GM21786 (cell line): ENCODE data around the gene PM20D1.

Experiments
- ATAC-seq: cut with Tn5 transposase; IDR thresholded peaks from one replicate; pipeline ENCODE4 v1.9.1; 2021; ENCODE audit not compliant: unreplicated experiment

Gene PM20D1

GRCh38 chr1:205805082-205805711, 44.7 kb downstream of the PM20D1 start:
- no peak for ATAC-seq

DNA sequence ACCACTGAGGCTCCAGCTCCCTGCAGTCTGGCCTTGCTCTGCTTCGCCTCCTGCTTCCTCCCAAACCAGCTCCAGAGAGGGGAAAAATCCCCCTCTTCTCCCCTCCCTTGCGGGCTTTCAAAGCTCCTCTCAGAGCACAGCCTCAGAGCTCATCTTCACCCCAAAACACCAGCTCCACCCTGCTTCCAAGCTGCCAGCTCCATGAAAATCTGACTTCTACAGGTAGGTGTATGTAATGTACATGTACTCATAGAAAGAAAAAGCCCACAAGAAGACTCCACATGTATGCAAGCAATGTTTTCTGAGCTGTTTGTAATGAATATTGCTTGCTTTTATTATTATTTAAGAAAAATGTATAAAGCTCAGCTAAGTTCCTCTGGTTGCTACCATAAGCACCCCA, 45.3 kb downstream of the PM20D1 start:
- no peak for ATAC-seq

DNA sequence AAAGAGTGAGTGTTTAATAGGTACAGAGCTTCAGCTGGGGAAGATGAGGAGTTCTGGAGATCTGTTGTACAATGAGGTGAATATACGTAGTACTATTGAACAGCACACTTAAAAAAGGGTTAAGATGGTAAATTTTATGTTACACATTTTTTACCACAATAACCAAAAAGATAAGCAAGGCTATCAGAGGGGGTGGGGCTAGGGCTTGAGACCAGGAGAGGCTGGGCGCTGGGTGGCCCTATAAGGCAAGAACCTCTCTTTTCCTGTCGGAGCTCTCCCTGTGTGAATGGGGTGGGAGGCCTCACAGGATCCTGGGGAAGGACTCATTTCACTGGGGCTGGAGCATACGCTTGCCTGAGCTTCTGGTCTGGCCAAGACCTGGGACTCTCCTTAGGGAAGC, 45.9 kb downstream of the PM20D1 start:
- ATAC-seq = no peak

GRCh38 chr1:205802060-205802459, 47.9 kb downstream of the PM20D1 start:
- ATAC-seq = no peak

- ATAC-seq = no peak
Observed at GRCh38 chr1:205800981-205801703, 48.8 kb downstream of the PM20D1 start.

DNA sequence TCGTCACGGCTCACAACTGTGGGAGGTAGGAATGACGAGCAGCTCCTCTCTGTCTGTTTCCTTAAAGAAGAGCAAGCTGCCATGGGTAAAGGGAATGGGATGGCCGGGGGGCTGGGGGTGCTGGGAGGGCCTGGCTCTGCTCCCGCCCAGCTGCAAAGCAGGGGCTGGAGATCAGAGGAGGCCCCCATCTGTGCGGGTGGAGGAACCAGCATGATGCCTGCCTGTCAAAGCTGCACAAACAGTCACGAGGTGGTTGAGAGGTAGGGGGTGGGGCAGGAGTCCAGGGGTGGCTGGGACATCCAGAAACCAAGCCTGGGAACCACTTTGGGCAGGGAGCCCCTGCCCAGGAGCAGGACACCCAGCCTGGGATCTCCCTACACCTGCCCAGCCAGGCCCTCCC, 49.5 kb downstream of the PM20D1 start:
- ATAC-seq = no peak

- no peak for ATAC-seq
Observed at GRCh38 chr1:205798577-205798976, 51.4 kb downstream of the PM20D1 start.

DNA sequence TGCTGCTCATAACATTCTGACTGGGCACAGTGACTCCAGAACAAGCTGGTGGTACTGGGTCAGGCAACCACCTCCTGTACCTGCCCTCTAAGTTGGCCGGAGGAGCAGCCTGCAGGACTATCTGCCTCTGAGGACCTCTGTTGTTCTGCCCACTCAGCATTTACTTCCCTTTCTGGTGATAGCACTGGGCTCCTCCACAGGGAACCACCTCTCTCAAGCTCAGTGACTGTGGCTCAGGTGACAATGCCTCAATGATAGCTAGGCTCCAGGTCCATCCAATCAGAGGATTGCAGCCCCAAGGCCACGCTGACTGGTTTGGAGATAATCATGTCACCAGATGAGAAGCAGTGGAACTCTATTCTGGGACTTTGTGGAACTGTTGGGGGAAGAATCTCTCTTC, 52.8 kb downstream of the PM20D1 start:
- ATAC-seq = no peak

- no peak for ATAC-seq
Observed at GRCh38 chr1:205794011-205794730, 55.8 kb downstream of the PM20D1 start.

- no peak for ATAC-seq
Observed at GRCh38 chr1:205792961-205793673, 56.8 kb downstream of the PM20D1 start.

DNA sequence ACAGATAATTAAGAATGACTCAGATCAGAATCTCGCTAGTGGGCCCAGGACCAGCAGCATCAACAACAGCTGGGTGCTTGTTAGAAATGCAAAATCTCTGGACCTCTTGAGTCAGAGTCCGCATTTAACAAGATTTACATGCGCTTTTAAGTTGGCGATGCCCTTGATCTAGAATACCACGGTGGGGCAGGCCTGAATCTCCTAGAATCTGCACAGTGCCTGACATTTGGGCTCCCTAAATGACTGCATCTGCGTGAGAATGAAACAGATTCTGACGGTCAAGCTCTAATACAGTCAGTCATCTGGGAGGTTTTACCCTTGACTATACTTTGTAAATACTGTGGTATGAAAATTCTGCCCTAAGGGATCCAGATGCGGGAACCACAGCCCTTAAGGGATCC, 57.5 kb downstream of the PM20D1 start:
- ATAC-seq = no peak

GRCh38 chr1:205791568-205792180, 58.3 kb downstream of the PM20D1 start:
- peak; percentile 56 for ATAC-seq

GRCh38 chr1:205787287-205787916, 62.5 kb downstream of the PM20D1 start:
- ATAC-seq = no peak

DNA sequence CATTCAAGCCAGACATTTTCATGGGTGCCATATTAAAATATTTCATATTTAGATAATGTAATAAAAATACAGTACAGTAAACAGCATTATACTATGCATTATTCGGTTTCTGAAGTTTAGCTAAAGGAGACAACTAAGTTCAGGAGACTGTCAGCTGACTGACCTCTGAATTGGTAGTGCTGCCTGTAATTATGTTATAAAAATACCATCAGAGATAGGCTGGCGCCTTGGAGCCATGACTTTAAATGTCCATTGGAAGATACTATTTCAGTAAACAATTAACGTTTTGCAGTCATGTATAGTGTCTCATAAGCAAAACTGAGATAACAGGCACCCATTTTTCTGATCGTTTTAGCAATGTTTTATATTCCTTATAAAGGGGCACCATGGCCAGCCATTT, 63.3 kb downstream of the PM20D1 start:
- ATAC-seq = no peak

- ATAC-seq = no peak
Observed at GRCh38 chr1:205785446-205785845, 64.5 kb downstream of the PM20D1 start.

DNA sequence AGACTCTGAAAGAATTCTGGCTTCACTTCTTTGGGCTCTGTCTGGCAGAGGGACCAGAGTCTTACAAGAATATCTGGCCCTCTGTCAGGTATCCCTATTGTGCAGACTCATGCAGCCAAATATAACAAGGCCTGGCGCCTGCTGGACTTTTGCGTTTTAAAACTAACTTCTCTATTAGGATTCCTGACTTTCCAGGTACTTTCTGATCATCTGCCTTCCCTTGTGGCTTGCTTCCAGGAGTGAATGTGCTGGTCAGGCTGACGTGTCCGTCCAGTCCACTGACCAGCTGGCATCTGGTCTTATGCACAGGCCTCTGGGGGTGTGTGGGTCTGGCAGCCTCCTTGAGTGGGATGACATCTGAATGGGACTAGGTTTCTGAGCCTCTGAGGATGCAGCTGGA, 66.0 kb downstream of the PM20D1 start:
- ATAC-seq = no peak

DNA sequence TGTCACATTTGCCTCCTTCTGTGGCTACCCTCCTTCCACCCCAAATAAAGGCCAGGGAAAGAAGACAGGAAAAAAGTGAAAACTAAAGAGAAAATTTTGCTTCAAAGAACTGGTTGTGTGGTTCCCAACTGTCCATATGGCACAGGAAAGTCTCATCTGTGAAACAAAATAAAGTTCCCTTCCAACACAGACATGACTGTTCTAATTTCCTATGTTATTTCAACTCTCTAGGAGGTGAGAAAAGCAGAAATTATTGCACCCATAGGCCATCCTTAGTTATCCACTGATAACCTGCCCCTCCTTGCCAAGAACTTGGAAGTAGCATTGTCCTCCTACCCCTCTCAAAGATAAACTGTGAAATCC, 66.5 kb downstream of the PM20D1 start:
- ATAC-seq = no peak

DNA sequence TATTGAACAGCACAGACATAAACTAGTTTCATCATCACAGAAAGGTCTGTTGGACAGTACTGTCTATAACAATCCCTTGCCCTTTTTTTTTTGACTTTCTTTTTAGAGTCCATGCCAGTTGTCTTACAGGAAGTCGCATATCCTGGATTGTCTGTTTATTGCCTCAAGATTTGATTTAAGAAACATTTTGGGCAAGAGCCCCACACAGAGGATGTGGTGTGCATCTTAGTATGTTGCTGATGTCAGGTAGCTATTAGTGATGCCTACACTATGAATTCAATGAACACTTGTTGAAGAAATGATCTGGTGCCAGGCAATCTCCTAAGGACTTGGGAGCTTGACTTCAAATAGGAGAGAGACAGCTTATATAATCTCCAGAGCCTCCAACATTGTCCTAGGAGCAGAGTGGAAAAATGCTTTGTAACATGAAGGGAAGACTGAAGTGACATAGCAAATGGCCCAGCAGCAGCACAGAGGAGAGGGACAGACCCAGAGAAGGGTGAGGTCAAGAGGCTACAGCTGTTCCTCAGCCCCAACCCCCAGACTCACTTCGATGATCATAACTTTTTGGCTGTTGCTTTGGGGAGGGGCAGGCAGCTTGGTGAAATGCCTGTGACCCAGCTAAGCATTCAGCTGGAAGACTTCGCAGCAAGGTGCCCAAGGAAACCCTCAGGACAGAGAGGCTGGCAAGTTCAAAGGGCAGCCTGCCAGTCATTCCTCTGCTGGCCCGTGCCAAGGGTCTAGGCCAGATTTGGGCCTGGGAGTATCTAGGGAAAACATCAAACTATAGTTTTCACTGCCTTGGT, 67.1 kb downstream of the PM20D1 start:
- ATAC-seq = no peak

GRCh38 chr1:205780335-205780734, 69.6 kb downstream of the PM20D1 start:
- ATAC-seq = no peak
